Measurements from ENCODE around the gene MARCHF5. TPM values are rescaled to one million over a fixed set of nuclear protein-coding genes. Genes with fewer than 3 reads are reported as not detected.

MARCHF5 gene
- total and polyA plus RNA-seq, 8 donors = 33.0 to 83.6 (median 68.2) TPM

DNA sequence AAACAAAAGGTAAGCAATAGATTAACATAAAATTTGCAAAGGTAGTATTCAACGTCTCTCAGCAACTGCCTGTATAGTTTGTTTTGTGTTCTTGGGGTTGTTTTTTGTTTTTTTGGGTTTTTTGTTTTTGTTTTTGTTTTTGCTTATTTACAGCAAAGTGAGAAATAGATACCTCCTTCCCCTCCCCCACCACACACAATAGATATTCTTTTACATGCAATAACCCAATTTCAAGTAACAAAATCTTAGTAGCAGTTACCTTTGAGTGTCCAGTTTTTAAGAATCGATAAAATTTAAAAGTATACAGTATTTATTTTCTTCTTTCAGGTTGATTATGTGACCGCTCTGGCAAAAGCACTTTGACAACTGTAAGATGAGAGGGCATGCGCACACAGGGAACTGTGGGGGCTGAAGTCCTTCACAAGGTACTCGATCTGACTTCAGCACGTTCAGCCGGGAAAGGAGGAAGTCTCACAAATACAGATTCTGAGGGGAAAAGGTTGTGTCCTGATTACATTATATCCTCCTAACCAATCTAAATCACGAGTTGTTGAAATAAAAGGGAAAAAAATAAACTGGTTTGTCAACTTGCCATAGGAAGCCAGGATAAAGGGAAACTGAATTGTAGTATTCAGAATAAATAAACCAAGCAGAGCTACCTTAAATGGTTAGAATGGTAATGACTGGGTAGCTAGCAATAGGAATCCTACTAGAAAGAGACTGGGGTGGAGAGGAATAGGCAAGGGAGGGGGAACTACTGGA, 47.9 kb upstream of the MARCHF5 start:
- Histone ChIP-seq H3K36me3 (no peaks in the 10 kb centered on the region), H3K27me3 (no peaks in the 10 kb centered on the region), H3K9me3 (no peaks in the 10 kb centered on the region), H3K4me1 (peaks cover 3 to 40% of the 10 kb centered on the region in 2 donors), H3K27ac (peak overlapping the region in 1 of 2 donors; percentile 50), H3K4me3 (peak overlapping the region; percentile 12 to 26)
- ATAC-seq = peak; percentile 45
- DNase-seq = peak in 3 of 4 donors; percentile 37 to 74 (median 70)
- TF ChIP-seq, protein P1, sequence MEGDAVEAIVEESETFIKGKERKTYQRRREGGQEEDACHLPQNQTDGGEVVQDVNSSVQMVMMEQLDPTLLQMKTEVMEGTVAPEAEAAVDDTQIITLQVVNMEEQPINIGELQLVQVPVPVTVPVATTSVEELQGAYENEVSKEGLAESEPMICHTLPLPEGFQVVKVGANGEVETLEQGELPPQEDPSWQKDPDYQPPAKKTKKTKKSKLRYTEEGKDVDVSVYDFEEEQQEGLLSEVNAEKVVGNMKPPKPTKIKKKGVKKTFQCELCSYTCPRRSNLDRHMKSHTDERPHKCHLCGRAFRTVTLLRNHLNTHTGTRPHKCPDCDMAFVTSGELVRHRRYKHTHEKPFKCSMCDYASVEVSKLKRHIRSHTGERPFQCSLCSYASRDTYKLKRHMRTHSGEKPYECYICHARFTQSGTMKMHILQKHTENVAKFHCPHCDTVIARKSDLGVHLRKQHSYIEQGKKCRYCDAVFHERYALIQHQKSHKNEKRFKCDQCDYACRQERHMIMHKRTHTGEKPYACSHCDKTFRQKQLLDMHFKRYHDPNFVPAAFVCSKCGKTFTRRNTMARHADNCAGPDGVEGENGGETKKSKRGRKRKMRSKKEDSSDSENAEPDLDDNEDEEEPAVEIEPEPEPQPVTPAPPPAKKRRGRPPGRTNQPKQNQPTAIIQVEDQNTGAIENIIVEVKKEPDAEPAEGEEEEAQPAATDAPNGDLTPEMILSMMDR (IDR thresholded peaks at IDR 0.05) = no peak
- intact Hi-C loops (cut with DNase I) = no loop called here

DNA sequence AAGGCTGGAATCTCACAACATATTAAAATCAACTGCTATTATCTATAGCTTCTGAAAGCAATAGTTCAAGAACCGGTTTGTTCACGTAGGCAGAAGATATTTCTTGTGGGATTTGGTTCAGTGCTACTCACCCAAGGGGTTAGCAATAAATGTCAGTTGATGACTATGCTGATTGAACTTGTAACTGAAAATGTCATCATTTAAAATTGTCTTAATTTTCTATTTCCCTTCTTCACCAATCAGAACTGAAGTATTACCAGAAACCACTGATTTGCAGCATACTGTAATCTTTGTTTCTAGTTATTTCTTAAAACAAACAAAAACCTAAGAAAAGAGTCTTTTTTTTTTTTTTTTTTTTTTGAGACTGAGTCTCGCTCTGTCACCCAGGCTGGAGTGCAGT, 46.2 kb upstream of the MARCHF5 start:
- Histone ChIP-seq H3K4me1 (peaks cover 3 to 23% of the 10 kb centered on the region in 2 donors), H3K27ac (no peak overlapping the region), H3K4me3 (no peak overlapping the region), H3K9me3 (no peaks in the 10 kb centered on the region), H3K36me3 (no peaks in the 10 kb centered on the region), H3K27me3 (no peaks in the 10 kb centered on the region)
- no peak for DNase-seq
- no peak for ATAC-seq
- TF ChIP-seq, protein P1 (IDR thresholded peaks at IDR 0.05) = no peak
- intact Hi-C loops (cut with DNase I) = no loop called here

DNA sequence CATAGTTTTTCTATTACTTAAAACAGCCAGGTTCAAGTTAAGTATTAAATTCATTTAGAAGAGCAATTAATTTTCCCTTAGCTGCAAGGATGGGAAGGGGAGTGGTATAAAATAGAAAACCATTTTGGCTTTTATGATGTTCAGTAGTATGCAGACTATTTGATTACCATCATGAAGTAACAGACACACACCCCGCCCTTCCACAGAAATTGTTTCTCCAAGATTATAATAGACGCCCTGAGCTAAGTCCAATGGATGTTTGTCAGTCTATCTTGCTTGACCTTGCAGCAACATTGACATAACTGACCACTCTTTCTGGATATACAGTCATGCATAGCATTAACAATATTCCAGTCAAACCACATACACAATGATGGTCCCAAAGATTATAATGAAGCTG, 42.4 kb upstream of the MARCHF5 start:
- ATAC-seq = no peak
- H3K4me3 ChIP-seq = no peak overlapping the region
- intact Hi-C loops (cut with DNase I) = no loop called here
- peaks cover 0 to 3% of the 10 kb centered on the region in 2 donors for H3K4me1 ChIP-seq
- TF ChIP-seq, protein P1 (IDR thresholded peaks at IDR 0.05) = no peak
- no peaks in the 10 kb centered on the region for H3K9me3 ChIP-seq
- H3K36me3 ChIP-seq = no peaks in the 10 kb centered on the region
- H3K27ac ChIP-seq = no peak overlapping the region
- H3K27me3 ChIP-seq = no peaks in the 10 kb centered on the region
- no peak for DNase-seq

DNA sequence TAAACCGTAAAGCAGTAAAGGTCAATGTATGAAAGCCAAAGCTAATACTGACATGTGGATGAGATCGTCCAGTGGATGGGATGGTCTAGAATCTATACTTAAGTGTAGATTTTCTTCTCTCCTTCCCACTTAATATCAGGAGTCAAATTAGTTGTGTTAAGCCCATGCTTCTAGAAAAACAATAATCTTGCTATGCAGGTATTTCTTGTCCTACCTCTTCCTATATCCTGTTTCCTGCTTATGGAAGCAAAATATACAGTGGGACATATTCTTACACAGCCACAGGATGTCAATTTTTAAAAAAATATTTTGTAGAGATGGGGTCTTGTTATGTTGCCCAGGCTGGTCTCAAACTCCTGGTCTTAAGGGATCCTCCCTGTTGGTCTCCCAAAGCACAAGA, 27.6 kb upstream of the MARCHF5 start:
- Histone ChIP-seq H3K36me3 (no peaks in the 10 kb centered on the region), H3K4me3 (no peak overlapping the region), H3K27me3 (no peaks in the 10 kb centered on the region), H3K9me3 (no peaks in the 10 kb centered on the region), H3K27ac (no peak overlapping the region), H3K4me1 (no peaks in the 10 kb centered on the region)
- ATAC-seq = no peak
- TF ChIP-seq, protein P1 (IDR thresholded peaks at IDR 0.05) = no peak
- DNase-seq = no peak
- intact Hi-C loops (cut with DNase I) = no loop called here

GRCh38 chr10:92264249-92264648, 26.7 kb upstream of the MARCHF5 start:
- intact Hi-C loops (cut with DNase I) = no loop called here
- TF ChIP-seq, protein P1 (IDR thresholded peaks at IDR 0.05) = no peak

More at GRCh38 chr10:92264249-92264648, 26.7 kb upstream of the MARCHF5 start:
- H3K36me3 ChIP-seq = no peaks in the 10 kb centered on the region
- DNase-seq = no peak
- no peaks in the 10 kb centered on the region for H3K27me3 ChIP-seq
- H3K4me3 ChIP-seq = no peak overlapping the region
- H3K27ac ChIP-seq = no peak overlapping the region
- ATAC-seq = no peak
- H3K4me1 ChIP-seq = no peaks in the 10 kb centered on the region
- H3K9me3 ChIP-seq = no peaks in the 10 kb centered on the region
